ENCODE measurements around the gene NFASC. TPM values are rescaled to one million over a fixed set of nuclear protein-coding genes. Genes with fewer than 3 reads are reported as not detected.
A peak's percentile ranks its signal among the peaks of the same experiment; 100 is the strongest.

NFASC gene
- total RNA-seq, 1 experiment from 2014 or later = not detected

DNA sequence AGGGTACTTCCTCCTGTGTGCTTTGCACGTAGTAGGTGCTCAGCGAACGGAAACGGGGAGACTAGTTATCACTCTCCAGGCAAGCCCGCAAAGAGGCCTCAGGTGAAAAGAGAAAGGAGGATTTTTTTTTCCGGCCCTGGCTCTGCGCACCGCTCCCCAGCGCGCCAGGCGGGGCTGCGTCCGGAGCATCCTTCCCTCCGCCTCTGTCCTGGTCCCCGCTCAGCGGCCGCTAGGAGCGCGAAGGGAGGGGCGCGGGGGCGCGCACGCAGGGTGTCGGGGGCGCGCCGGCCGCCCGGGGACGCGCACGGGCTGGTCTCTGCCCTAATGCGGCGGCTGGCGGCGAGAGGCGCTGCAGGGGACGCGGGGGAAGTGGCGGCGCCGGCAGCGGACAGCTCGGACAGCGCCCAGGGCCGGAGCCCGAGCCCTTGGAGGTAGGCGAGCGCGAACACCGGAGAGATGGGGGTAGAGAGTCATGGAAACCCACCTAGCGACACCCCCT is 42.3 kb upstream of the NFASC start:
- H3K27ac Mint-ChIP-seq (ENCODE audit: unreplicated experiment) = no peak overlapping the region
- H3K4me1 Mint-ChIP-seq (ENCODE audit: low read depth, unreplicated experiment) = no peaks in the 10 kb centered on the region

DNA sequence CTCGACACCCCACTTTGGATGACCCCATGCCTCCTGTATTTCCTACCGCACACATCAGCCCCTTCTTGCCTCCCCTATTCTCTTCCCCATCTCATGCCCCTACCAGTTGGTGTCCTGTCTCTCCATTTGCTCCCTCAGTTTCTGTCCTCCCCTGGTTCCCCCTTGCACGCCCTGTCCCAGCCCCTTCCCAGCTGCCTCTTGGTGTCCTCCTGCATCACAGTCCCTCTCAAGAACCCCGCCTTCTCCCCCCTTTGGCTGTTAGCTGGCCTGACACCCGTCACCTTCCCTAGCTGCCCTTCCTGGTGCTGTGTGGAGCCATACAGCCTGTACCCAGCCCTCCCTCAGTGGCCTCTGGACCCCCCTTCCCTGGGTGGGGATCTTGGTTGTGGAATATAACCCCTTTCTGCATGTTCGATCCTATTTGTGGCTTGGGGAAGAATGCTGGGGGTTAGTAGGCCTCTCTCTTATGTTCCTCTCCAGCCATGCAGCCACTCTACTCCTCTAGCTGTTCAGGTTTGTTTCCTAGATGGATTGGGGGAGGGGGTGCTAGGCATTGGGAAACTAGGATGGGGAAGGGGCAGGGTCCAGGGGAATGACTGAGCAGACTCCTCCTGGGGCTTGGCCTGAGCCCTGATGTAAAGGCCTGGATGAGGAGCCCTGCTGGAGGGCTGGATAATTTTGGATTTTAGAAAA is 41.4 kb upstream of the NFASC start:
- Mint-ChIP-seq H3K9me3 (ENCODE audit: low read depth, unreplicated experiment) (no peaks in the 10 kb centered on the region), H3K36me3 (ENCODE audit: insufficient read depth, unreplicated experiment) (no peaks in the 10 kb centered on the region), H3K27me3 (ENCODE audit: unreplicated experiment) (peaks cover 93% of the 10 kb centered on the region), H3K27ac (ENCODE audit: unreplicated experiment) (no peak overlapping the region), H3K4me1 (ENCODE audit: low read depth, unreplicated experiment) (no peaks in the 10 kb centered on the region), H3K4me3 (ENCODE audit: low read depth, unreplicated experiment) (no peak overlapping the region)
- no peak for DNase-seq
- TF ChIP-seq, protein P1, sequence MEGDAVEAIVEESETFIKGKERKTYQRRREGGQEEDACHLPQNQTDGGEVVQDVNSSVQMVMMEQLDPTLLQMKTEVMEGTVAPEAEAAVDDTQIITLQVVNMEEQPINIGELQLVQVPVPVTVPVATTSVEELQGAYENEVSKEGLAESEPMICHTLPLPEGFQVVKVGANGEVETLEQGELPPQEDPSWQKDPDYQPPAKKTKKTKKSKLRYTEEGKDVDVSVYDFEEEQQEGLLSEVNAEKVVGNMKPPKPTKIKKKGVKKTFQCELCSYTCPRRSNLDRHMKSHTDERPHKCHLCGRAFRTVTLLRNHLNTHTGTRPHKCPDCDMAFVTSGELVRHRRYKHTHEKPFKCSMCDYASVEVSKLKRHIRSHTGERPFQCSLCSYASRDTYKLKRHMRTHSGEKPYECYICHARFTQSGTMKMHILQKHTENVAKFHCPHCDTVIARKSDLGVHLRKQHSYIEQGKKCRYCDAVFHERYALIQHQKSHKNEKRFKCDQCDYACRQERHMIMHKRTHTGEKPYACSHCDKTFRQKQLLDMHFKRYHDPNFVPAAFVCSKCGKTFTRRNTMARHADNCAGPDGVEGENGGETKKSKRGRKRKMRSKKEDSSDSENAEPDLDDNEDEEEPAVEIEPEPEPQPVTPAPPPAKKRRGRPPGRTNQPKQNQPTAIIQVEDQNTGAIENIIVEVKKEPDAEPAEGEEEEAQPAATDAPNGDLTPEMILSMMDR (IDR thresholded peaks at IDR 0.05; ENCODE audit: unreplicated experiment) = no peak
- BruUV-seq (replicated peaks) = no TSS peak
- CTCF ChIA-PET = interaction anchor here (0.7 kb wide), 1 partner anchor 120 kb away, joined by 3 read pairs; no protein-coding TSS in a partner anchor
- intact Hi-C loops (cut with micrococcal nuclease; ENCODE audit: unreplicated experiment) = loop anchor here (5.0 kb wide), 1 partner anchor 113 kb away; no protein-coding TSS in a partner anchor

More for the DNA sequence above, 42.3 kb upstream of the NFASC start:
- CTCF ChIA-PET = interaction anchor here (0.5 to 0.9 kb wide), 2 partner anchors 21 to 30 kb away, joined by 4 read pairs; no protein-coding TSS in a partner anchor
- intact Hi-C loops (cut with micrococcal nuclease; ENCODE audit: unreplicated experiment) = loop anchor here (5.0 kb wide), 1 partner anchor 114 kb away; no protein-coding TSS in a partner anchor
- H3K9me3 Mint-ChIP-seq (ENCODE audit: low read depth, unreplicated experiment) = no peaks in the 10 kb centered on the region
- TF ChIP-seq, protein P1 (IDR thresholded peaks at IDR 0.05; ENCODE audit: unreplicated experiment) = no peak
- H3K36me3 Mint-ChIP-seq (ENCODE audit: insufficient read depth, unreplicated experiment) = no peaks in the 10 kb centered on the region
- H3K27me3 Mint-ChIP-seq (ENCODE audit: unreplicated experiment) = peaks cover 94% of the 10 kb centered on the region
- no peak overlapping the region for H3K4me3 Mint-ChIP-seq (ENCODE audit: low read depth, unreplicated experiment)
- no TSS peak for BruUV-seq (replicated peaks)
- peak; percentile 60 for DNase-seq

- peaks cover 93% of the 10 kb centered on the region for H3K27me3 Mint-ChIP-seq (ENCODE audit: unreplicated experiment)
- CTCF ChIA-PET = interaction anchor here (0.6 to 1.1 kb wide), 6 partner anchors 11 to 656 kb away, joined by 3 to 5 read pairs (median 3); no protein-coding TSS in a partner anchor
- H3K4me3 Mint-ChIP-seq (ENCODE audit: low read depth, unreplicated experiment) = no peak overlapping the region
- H3K9me3 Mint-ChIP-seq (ENCODE audit: low read depth, unreplicated experiment) = no peaks in the 10 kb centered on the region
- no peak for DNase-seq
- TF ChIP-seq, protein P1 (IDR thresholded peaks at IDR 0.05; ENCODE audit: unreplicated experiment) = no peak
- no peaks in the 10 kb centered on the region for H3K36me3 Mint-ChIP-seq (ENCODE audit: insufficient read depth, unreplicated experiment)
- no peak overlapping the region for H3K27ac Mint-ChIP-seq (ENCODE audit: unreplicated experiment)
- intact Hi-C loops (cut with micrococcal nuclease; ENCODE audit: unreplicated experiment) = no loop called here
- no peaks in the 10 kb centered on the region for H3K4me1 Mint-ChIP-seq (ENCODE audit: low read depth, unreplicated experiment)
- BruUV-seq (replicated peaks) = no TSS peak
Measured at GRCh38 chr1:204830747-204831146, 39.9 kb upstream of the NFASC start.

- peaks cover 93% of the 10 kb centered on the region for H3K27me3 Mint-ChIP-seq (ENCODE audit: unreplicated experiment)
- no peaks in the 10 kb centered on the region for H3K36me3 Mint-ChIP-seq (ENCODE audit: insufficient read depth, unreplicated experiment)
- H3K4me1 Mint-ChIP-seq (ENCODE audit: low read depth, unreplicated experiment) = no peaks in the 10 kb centered on the region
- TF ChIP-seq, protein P1 (IDR thresholded peaks at IDR 0.05; ENCODE audit: unreplicated experiment) = no peak
- H3K27ac Mint-ChIP-seq (ENCODE audit: unreplicated experiment) = no peak overlapping the region
- intact Hi-C loops (cut with micrococcal nuclease; ENCODE audit: unreplicated experiment) = no loop called here
- H3K4me3 Mint-ChIP-seq (ENCODE audit: low read depth, unreplicated experiment) = no peak overlapping the region
- BruUV-seq (replicated peaks) = no TSS peak
- no peak for DNase-seq
- no peaks in the 10 kb centered on the region for H3K9me3 Mint-ChIP-seq (ENCODE audit: low read depth, unreplicated experiment)
- CTCF ChIA-PET = interaction anchor here (0.5 to 1.1 kb wide), 6 partner anchors 11 to 656 kb away, joined by 3 to 5 read pairs (median 4); no protein-coding TSS in a partner anchor
Measured at GRCh38 chr1:204831186-204831585, 39.5 kb upstream of the NFASC start.

Measured in Calu3 (cell line).